ENCODE measurements around the gene DLG5. TPM values are rescaled to one million over a fixed set of nuclear protein-coding genes. Genes with fewer than 3 reads are reported as not detected.
A peak's percentile ranks its signal among the peaks of the same experiment; 100 is the strongest.

The DLG5 gene
- total RNA-seq, 1 donor from 2014 or later = 58.4 TPM

DNA sequence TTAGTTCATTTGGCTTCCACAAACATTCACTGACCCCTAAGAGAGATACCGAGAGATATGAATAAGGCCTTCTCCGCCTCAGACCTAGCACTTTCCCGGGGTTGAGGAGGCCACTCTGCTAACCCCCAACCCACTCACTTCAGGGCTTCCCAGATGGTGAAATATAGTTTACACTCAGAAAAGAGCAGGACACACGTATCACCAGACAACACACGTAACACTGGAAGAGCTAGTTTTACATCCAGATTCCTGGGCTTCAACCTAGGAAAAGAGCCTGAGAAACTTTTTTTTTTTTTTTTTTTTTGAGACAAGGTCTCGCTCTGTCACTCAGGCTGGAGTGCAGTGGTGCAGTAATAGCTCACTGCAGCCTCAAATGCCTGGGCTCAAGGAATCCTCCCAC is 15.2 kb upstream of the DLG5 start:
- H3K36me3 Mint-ChIP-seq (ENCODE audit: low read depth, unreplicated experiment) = no peaks in the 10 kb centered on the region
- no peaks in the 10 kb centered on the region for H3K9me3 ChIP-seq (ENCODE audit: insufficient read depth, low read depth, low read length)
- peak overlapping the region; percentile 57 for H3K4me3 Mint-ChIP-seq (ENCODE audit: unreplicated experiment)
- no peaks in the 10 kb centered on the region for H4K20me1 ChIP-seq (ENCODE audit: insufficient read depth, low read length)
- H3K79me2 ChIP-seq (ENCODE audit: insufficient read depth, low read length) = no peaks in the 10 kb centered on the region
- peaks cover 25% of the 10 kb centered on the region for H3K4me1 Mint-ChIP-seq (ENCODE audit: low read depth, unreplicated experiment)
- H3K27ac Mint-ChIP-seq (ENCODE audit: unreplicated experiment) = peak overlapping the region; percentile 86
- no peak overlapping the region for H3K27ac ChIP-seq (ENCODE audit: low read depth, low read length)
- H2AFZ ChIP-seq (ENCODE audit: low read depth, low read length) = no peak overlapping the region
- no peak overlapping the region for H3K4me2 ChIP-seq (ENCODE audit: low read length)
- DNase-seq (ENCODE audit: low read depth) = no peak
- H3K9me3 Mint-ChIP-seq (ENCODE audit: unreplicated experiment) = no peaks in the 10 kb centered on the region
- no peak overlapping the region for H3K4me3 ChIP-seq (ENCODE audit: insufficient read depth, low read depth, low read length)
- no peak for TF ChIP-seq EZH2 (IDR thresholded peaks at IDR 0.05; ENCODE audit: insufficient read depth, low read length)
- TF ChIP-seq, protein P1, sequence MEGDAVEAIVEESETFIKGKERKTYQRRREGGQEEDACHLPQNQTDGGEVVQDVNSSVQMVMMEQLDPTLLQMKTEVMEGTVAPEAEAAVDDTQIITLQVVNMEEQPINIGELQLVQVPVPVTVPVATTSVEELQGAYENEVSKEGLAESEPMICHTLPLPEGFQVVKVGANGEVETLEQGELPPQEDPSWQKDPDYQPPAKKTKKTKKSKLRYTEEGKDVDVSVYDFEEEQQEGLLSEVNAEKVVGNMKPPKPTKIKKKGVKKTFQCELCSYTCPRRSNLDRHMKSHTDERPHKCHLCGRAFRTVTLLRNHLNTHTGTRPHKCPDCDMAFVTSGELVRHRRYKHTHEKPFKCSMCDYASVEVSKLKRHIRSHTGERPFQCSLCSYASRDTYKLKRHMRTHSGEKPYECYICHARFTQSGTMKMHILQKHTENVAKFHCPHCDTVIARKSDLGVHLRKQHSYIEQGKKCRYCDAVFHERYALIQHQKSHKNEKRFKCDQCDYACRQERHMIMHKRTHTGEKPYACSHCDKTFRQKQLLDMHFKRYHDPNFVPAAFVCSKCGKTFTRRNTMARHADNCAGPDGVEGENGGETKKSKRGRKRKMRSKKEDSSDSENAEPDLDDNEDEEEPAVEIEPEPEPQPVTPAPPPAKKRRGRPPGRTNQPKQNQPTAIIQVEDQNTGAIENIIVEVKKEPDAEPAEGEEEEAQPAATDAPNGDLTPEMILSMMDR (IDR thresholded peaks at IDR 0.05; ENCODE audit: insufficient read depth, low read depth, low read length) = no peak
- H3K27me3 ChIP-seq (ENCODE audit: insufficient read depth, low read length) = no peaks in the 10 kb centered on the region
- peaks cover 3% of the 10 kb centered on the region for H3K27me3 Mint-ChIP-seq (ENCODE audit: low read depth, unreplicated experiment)
- no peak for FAIRE-seq
- H3K4me1 ChIP-seq (ENCODE audit: insufficient read depth, low read length) = peaks cover 14% of the 10 kb centered on the region
- H3K36me3 ChIP-seq (ENCODE audit: insufficient read depth, low read length) = no peaks in the 10 kb centered on the region
- H3K9ac ChIP-seq (ENCODE audit: low read length) = no peak overlapping the region

DNA sequence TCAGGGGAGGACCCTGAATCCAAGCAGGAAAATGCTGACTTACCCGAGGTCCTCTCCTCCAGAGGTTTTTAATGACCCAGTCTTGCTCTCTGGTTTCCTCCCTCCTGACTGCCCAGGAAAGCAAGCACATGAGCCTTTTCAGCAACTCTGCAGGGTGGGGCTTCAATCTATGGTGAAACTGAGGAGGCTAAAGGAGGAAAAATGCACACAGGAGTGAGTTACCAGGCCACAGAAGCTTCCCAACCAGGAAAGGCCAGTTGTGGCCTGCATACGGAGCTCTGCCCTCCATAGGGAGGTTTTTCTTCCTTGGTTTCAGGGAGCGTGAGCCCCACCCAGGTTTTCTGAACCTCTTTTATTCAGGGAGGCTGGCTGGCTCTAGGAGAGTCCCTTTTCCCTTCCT is 14.1 kb upstream of the DLG5 start:
- Mint-ChIP-seq H3K9me3 (ENCODE audit: unreplicated experiment) (no peaks in the 10 kb centered on the region), H3K36me3 (ENCODE audit: low read depth, unreplicated experiment) (no peaks in the 10 kb centered on the region), H3K27me3 (ENCODE audit: low read depth, unreplicated experiment) (peaks cover 3% of the 10 kb centered on the region), H3K4me3 (ENCODE audit: unreplicated experiment) (no peak overlapping the region), H3K4me1 (ENCODE audit: low read depth, unreplicated experiment) (peaks cover 28% of the 10 kb centered on the region), H3K27ac (ENCODE audit: unreplicated experiment) (no peak overlapping the region)
- Histone ChIP-seq H3K4me3 (ENCODE audit: insufficient read depth, low read depth, low read length) (no peak overlapping the region), H3K9me3 (ENCODE audit: insufficient read depth, low read depth, low read length) (no peaks in the 10 kb centered on the region), H3K27me3 (ENCODE audit: insufficient read depth, low read length) (no peaks in the 10 kb centered on the region), H3K79me2 (ENCODE audit: insufficient read depth, low read length) (no peaks in the 10 kb centered on the region), H3K4me2 (ENCODE audit: low read length) (no peak overlapping the region), H3K36me3 (ENCODE audit: insufficient read depth, low read length) (no peaks in the 10 kb centered on the region), H2AFZ (ENCODE audit: low read depth, low read length) (no peak overlapping the region), H4K20me1 (ENCODE audit: insufficient read depth, low read length) (no peaks in the 10 kb centered on the region), H3K27ac (ENCODE audit: low read depth, low read length) (no peak overlapping the region), H3K4me1 (ENCODE audit: insufficient read depth, low read length) (peaks cover 14% of the 10 kb centered on the region), H3K9ac (ENCODE audit: low read length) (no peak overlapping the region)
- FAIRE-seq (no peak), DNase-seq (ENCODE audit: low read depth) (no peak)
- TF ChIP-seq, protein P1 (IDR thresholded peaks at IDR 0.05; ENCODE audit: insufficient read depth, low read depth, low read length) = no peak
- TF ChIP-seq EZH2 (IDR thresholded peaks at IDR 0.05; ENCODE audit: insufficient read depth, low read length) = no peak

DNA sequence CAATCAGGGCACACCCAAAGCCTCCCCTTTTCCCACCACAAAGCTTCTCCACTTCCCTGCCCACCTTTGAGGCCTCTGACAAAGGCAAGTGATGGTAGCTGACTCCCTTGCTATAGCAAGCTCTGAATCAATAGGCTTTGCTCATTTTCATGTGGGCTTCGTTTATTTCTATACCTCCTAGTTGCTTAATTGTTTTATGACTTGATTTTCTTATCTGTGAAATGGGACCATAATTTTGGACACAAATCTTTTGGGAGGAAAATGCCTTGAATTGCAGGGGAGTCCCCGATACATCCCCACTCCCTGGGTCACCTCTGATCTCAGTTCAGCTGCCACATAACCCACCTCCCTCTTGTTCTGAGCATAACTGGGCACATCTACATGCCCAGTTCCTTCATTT is 13.7 kb upstream of the DLG5 start:
- Histone ChIP-seq H3K79me2 (ENCODE audit: insufficient read depth, low read length) (no peaks in the 10 kb centered on the region), H3K27me3 (ENCODE audit: insufficient read depth, low read length) (no peaks in the 10 kb centered on the region), H3K9ac (ENCODE audit: low read length) (no peak overlapping the region), H3K27ac (ENCODE audit: low read depth, low read length) (no peak overlapping the region), H3K4me2 (ENCODE audit: low read length) (no peak overlapping the region), H3K9me3 (ENCODE audit: insufficient read depth, low read depth, low read length) (no peaks in the 10 kb centered on the region), H2AFZ (ENCODE audit: low read depth, low read length) (no peak overlapping the region), H3K4me3 (ENCODE audit: insufficient read depth, low read depth, low read length) (no peak overlapping the region), H4K20me1 (ENCODE audit: insufficient read depth, low read length) (no peaks in the 10 kb centered on the region), H3K36me3 (ENCODE audit: insufficient read depth, low read length) (no peaks in the 10 kb centered on the region), H3K4me1 (ENCODE audit: insufficient read depth, low read length) (peaks cover 14% of the 10 kb centered on the region)
- no peaks in the 10 kb centered on the region for H3K9me3 Mint-ChIP-seq (ENCODE audit: unreplicated experiment)
- DNase-seq (ENCODE audit: low read depth) (no peak), FAIRE-seq (no peak)
- no peak for TF ChIP-seq EZH2 (IDR thresholded peaks at IDR 0.05; ENCODE audit: insufficient read depth, low read length)
- TF ChIP-seq, protein P1 (IDR thresholded peaks at IDR 0.05; ENCODE audit: insufficient read depth, low read depth, low read length) = no peak
- H3K27ac Mint-ChIP-seq (ENCODE audit: unreplicated experiment) = no peak overlapping the region
- no peak overlapping the region for H3K4me3 Mint-ChIP-seq (ENCODE audit: unreplicated experiment)
- no peaks in the 10 kb centered on the region for H3K36me3 Mint-ChIP-seq (ENCODE audit: low read depth, unreplicated experiment)
- peaks cover 3% of the 10 kb centered on the region for H3K27me3 Mint-ChIP-seq (ENCODE audit: low read depth, unreplicated experiment)
- peaks cover 28% of the 10 kb centered on the region for H3K4me1 Mint-ChIP-seq (ENCODE audit: low read depth, unreplicated experiment)

Data from astrocyte (in vitro differentiated cells and primary cell).